ENCODE data around the gene MTHFD2L.
"Not testable (repeated sequence)": the region's sequence is repeated elsewhere in the genome, so short reads cannot be mapped to it uniquely, and the experiment has no call there.

Gene MTHFD2L

GRCh38 chr4:74328501-74328900 lies 170.6 kb downstream of the MTHFD2L start:
- DNase-seq (ENCODE audit: insufficient read length, low spot score): no peak
- no peak for FAIRE-seq

DNA sequence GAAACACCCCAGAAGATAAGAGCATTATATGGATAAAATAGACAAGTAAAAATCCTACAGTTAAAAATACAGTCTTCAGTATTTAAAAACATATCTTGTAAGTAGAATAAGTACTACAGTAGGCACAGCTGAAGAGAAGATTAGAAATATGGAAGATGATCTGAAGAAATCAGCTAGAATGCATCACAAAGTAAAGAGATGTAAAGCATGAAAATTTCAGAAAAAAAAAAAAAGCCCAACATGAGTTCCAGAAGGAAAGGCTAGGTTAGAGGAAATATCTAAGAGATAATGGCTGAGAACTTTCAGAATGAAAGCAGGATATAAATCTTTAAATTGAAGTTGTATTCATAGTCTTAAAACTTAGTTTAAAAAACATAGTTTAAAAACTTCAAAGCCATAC lies 171.4 kb downstream of the MTHFD2L start:
- DNase-seq (ENCODE audit: insufficient read length, low spot score): no peak
- FAIRE-seq: no peak

DNA sequence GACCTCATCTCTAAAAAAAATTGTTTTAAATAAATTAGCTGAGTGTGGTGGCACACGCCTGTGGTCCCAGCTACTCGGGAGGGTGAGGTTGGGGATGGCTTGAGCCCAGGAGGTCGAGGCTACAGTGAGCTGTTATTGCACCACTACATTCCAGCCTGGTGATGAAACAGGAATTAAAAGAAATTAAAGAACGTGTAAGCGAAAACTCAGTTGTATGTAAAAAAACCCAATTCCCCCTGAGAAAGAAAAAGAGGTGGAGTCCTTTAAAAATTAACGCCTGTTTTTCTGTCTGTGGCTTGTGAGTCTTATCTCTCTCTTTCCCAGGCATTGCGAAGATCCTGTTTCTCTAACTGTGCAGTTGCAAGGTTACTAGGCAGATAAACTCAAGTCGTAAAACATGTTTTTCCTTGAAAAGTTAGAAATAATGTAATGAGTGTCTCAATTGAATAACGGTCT lies 172.4 kb downstream of the MTHFD2L start:
- FAIRE-seq: no peak
- no peak for DNase-seq (ENCODE audit: insufficient read length, low spot score)

DNA sequence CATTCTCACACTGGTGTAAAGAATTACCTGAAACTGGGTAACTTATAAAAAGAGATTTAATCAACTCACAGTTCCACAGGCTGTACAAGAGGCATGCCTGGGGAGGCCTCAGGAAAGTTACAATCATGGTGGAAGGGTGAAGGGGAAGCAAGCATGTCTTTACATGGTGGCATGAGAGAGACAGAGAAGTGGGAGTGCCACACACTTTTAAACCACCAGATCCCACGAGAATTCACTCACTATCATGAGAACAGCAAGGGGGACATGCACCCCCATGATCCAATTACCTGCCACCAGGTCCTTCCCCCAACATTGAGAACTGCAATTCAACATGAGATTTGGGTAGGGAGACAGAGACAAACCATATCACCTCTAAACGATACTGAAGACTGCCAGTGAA lies 173.3 kb downstream of the MTHFD2L start:
- FAIRE-seq (no peak), DNase-seq (ENCODE audit: insufficient read length, low spot score) (no peak)

GRCh38 chr4:74331944-74332343 lies 174.0 kb downstream of the MTHFD2L start:
- DNase-seq (ENCODE audit: insufficient read length, low spot score) (no peak), FAIRE-seq (no peak)

DNA sequence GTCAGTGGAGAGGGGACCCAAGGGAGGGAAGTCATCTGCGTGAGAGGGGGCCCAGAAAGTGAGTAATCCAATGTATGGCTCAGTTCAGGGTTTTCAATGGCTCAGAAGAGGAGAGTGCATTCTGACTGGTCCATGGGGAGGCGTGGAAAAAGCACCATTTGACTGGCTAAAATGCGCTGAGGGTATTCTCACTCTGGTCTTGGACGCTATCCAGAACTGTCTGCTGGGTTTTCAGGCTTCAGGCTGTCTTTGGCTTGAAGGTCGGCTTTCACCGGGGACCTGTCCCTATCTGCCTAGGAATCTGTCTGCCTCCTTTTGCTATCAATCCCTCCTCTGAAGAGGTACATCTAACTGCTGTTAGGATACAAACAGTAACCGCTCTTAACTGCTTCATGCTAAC lies 176.7 kb downstream of the MTHFD2L start:
- no peak for FAIRE-seq
- DNase-seq (ENCODE audit: insufficient read length, low spot score): no peak

GRCh38 chr4:74335341-74336021 lies 177.6 kb downstream of the MTHFD2L start:
- FAIRE-seq: no peak
- DNase-seq (ENCODE audit: insufficient read length, low spot score): no peak

- no peak for DNase-seq (ENCODE audit: insufficient read length, low spot score)
- FAIRE-seq: no peak
These were observed 180.9 kb downstream of the MTHFD2L start for GRCh38 chr4:74338792-74339333.

GRCh38 chr4:74339501-74339900 lies 181.6 kb downstream of the MTHFD2L start:
- DNase-seq (ENCODE audit: insufficient read length, low spot score) (no peak), FAIRE-seq (no peak)

DNA sequence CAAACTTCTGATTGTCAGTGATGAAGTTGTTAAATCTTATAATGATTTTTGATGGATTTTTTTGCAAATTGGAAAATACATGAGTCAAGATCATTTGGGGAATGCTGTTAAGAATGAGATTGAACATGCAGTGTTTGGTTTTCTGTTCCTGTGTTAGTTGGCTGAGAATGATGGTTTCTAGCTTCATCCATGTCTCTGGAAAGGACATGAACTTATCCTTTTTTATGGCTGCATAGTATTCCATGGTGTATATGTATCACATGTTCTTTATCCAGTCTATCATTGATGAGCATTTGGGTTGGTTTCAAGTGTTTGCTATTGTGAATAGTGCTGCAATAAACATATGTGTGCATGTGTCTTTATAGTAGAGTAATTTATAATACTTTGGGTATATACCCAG lies 182.5 kb downstream of the MTHFD2L start:
- not testable (repeated sequence) for DNase-seq (ENCODE audit: insufficient read length, low spot score); FAIRE-seq

- DNase-seq (ENCODE audit: insufficient read length, low spot score) (no peak), FAIRE-seq (no peak)
These were observed 186.1 kb downstream of the MTHFD2L start for GRCh38 chr4:74344031-74344430.
